Left ventricle myocardium superior (tissue), 1 donor: ENCODE data around the gene LMX1B. TPM values are rescaled to one million over a fixed set of nuclear protein-coding genes. Genes with fewer than 3 reads are reported as not detected.
A peak's percentile ranks its signal among the peaks of the same experiment; 100 is the strongest.
"Not testable (repeated sequence)": the region's sequence is repeated elsewhere in the genome, so short reads cannot be mapped to it uniquely, and the experiment has no call there.

Experiments
- ATAC-seq: fragments of 200-7000 bp; cut with Tn5 transposase; one replicate; pipeline ENCODE4 v1.9.1; 2020; ENCODE audit warnings: mild to moderate bottlenecking, moderate library complexity
- DNase-seq: peaks from one replicate; pipeline ENCODE4 v3.0.0-alpha.2; 2020
- intact Hi-C: fragments of 100-400 bp; cut with micrococcal nuclease; formaldehyde crosslinking; loops from one replicate; pipeline ENCODE4 v1.11.0; 2022
- long read RNA-seq: library from polyadenylated mRNA; unstranded; transcript quantifications from one replicate; pipeline ENCODE4 v2.0.0, GENCODE V29; 2021
- total RNA-seq: library from RNA; stranded (reverse); fragmentation: NEBNext Ultra II Directional; extraction: Animal tissue kit (Norgen Biotek cat#: 25700); gene quantifications from one replicate; pipeline ENCODE4 v1.2.1, GENCODE V29; 2021
- donor health status: DM: no; HTN: yes; CAD: no; lungs with severe emphysema.

LMX1B gene
- 0.74 TPM for total RNA-seq
- long read RNA-seq, partial matches to known transcripts: 0 of 2 reads
- long read RNA-seq, other reads (novel, unspliced or antisense): 2 of 2 reads

- no peak for ATAC-seq
- peak; percentile 81 for DNase-seq
- intact Hi-C loops: loop anchor here (5.0 kb wide), 1 partner anchor 79 kb away; no protein-coding TSS in a partner anchor
Observed at GRCh38 chr9:126613651-126614050, at the start of gene LMX1B. Gene LMX1B, plus strand, starts transcription at chr9:126613928. Its CDS starts 522 bp downstream, at chr9:126614450.

- no peak for ATAC-seq
- intact Hi-C loops: no loop called here
- DNase-seq: no peak
Observed at GRCh38 chr9:126564128-126564527, 49.6 kb upstream of the LMX1B start.

- ATAC-seq (no peak), DNase-seq (no peak)
- intact Hi-C loops: no loop called here
Observed at GRCh38 chr9:126564716-126565115, 49.0 kb upstream of the LMX1B start.

GRCh38 chr9:126565336-126566128 is 48.2 kb upstream of the LMX1B start:
- no peak for ATAC-seq
- no peak for DNase-seq
- intact Hi-C loops: no loop called here

GRCh38 chr9:126569036-126569435 is 44.7 kb upstream of the LMX1B start:
- ATAC-seq (no peak), DNase-seq (no peak)
- intact Hi-C loops: no loop called here

DNA sequence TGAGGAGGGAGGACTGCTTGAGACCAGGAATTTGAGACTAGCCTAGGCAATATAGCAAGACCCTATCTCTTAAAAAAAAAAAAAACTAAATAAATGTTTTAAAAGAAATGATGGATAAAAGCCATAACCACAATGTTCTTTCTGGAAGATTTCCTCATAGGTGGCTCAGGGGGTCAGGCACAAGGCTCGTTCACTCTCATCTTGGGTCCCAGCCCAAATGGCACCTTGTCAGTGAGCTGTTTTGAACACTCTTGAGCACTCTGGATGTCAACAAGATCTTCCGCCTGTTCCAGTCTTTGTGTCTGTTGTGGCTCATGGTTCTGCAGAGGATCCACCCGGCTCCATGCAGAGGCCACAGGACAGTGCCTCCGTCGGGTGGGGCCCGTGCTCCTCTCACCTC is 35.7 kb upstream of the LMX1B start:
- intact Hi-C loops: no loop called here
- DNase-seq (no peak), ATAC-seq (no peak)

GRCh38 chr9:126580319-126580718 is 33.4 kb upstream of the LMX1B start:
- intact Hi-C loops, ATAC-seq, DNase-seq: not testable (repeated sequence)

DNA sequence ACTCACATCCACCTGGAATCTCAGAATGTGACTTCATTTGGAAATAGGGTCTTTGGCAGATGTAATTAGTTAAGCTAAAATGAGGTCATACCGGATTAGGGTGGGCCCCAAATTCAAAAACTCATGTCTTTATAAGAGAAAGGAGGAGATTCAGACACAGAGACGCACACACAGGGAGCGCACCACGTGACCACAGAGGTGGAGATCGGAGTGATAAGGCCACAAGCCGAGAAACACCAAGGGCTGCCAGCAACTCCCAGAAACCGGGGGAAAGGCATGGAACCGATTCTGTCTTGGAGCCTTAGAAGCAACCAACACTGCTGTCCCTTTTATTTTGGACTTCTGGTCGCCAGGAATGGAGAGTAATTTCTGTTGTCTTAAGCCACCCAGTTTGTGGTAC is 31.8 kb upstream of the LMX1B start:
- no peak for ATAC-seq
- DNase-seq: no peak
- intact Hi-C loops: no loop called here

DNA sequence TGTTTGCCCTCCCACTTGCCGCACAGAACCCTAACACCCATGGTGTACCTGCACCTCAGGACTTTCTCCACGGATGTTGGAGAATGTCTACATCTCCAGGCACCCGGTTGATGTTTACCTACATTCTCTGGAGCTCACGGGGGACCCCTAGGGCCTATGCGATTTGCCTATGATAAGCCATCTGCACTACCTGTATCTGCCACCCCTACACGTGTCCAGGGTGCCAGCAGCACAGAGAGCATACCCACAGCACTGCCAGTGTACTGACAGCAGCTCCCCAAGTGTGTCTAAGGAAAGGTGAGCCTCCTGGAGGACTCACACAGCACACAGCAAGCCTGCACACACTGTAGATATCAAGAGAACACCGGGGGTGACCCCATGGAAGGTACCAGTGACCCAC is 31.3 kb upstream of the LMX1B start:
- ATAC-seq (no peak), DNase-seq (no peak)
- intact Hi-C loops: no loop called here

DNA sequence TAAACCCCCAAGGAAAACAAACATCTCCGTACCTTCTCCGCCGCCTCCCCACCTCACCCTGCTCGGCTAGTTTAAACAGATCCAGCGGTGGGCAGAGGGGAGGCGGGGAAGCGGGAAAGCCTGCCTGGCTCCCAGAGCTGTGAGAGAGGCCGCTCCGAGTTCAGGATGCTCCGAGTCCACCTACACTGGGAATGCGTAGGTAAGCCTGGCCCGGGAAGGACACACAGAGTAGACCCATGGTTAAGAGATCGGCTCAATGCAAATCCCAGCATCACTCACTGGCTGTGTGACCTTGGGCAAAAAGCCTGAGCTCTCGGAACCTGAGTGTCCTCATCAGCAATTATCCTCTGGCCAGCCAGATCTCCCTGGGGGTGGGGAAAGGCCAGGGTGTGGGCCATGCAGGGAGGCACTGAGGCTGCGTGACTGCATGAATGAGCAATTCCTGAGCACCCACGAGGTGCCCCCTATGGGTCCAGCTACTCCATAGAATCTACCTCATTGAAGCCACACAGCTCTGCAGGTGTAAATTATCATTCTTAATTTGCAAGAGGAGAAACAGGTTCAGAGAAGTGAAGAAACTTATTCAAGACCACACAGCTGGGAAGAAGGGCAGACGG is 30.5 kb upstream of the LMX1B start:
- no peak for ATAC-seq
- intact Hi-C loops: no loop called here
- no peak for DNase-seq

DNA sequence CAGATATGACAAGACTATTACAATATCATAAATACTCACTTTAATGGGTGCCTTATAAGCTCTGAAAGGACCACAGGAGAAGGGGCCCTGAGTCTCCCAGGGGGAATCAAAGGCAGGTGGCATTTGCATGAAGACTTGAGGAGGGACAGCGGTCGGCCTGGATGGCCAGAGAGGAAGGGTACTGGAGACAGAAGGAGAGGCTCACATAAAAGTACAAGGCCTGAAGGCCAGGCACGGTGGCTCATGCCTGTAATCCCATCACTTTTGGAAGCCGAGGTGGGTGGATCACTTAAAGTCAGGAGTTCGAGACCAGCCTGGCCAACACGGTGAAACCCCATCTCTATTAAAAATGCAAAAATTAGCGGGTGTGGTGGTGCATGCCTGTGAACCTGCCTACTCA is 29.1 kb upstream of the LMX1B start:
- no peak for DNase-seq
- intact Hi-C loops: no loop called here
- ATAC-seq: no peak

DNA sequence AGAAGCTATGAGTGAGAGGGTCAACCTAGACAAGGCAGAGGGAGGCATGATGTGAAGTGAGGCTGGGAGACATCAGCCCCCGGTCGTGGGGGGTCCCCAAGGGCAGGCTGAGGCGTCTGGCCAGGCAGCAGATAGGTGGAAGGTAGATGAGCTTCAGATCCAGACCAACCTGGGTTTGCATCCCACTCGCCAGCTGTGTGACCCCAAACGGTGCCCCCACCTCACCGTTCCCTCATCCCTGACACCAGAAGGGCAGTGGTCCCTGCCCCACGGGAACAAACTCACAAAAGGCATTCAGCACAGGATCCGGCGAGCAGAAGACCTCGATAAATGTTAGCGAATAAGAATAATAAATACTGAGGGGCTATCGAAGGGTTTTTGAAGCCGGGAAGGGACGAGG is 27.5 kb upstream of the LMX1B start:
- no peak for DNase-seq
- ATAC-seq: no peak
- intact Hi-C loops: no loop called here

DNA sequence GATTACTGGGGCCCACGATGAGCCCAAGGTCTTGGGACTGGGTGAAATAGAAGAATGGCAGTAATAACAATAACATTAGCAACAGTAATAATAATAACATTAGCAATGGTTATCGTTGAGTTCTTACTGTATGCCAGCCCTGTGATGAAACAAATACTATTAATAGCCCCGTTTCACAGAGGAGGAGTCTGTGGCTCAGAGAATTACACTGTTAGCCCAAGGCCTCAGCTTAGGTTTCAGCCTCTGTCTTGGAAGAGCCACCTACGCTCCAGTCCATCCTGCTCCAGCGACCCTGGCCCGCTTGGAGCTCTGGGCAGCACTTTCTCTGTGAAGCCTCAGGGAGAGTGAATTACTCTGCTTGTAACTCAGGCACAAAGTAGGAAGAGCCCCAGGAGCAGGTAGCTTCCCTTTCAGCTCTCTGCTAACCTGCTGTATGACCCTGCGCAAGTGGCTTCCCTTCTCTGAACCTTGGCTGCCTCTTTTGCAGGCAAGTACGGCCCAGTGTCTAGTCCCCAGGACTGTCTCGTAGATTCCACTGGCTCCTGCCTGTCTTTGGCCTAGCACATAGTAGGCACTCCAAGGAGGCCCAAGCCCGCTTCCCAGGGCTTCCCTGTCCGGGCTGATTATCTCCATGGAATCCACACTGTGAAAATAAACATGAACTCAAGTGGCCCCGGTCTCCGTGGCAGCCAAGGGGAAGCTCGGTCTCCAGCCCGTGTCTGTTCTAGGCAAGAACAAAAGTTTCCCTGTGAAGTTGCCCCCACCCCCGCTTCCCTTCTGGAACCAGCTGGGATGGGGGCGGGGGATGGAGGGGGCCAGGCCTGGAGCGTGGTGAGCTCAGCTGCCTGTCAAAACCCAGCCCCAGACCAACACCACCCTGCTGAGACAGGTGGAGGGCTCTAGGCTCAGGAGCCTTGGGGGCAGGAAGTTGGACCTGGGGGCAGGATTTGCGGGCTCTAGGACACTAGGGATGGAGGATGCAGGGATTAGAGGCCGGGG is 26.2 kb upstream of the LMX1B start:
- DNase-seq (peak; percentile 88), ATAC-seq (peak; percentile 91)
- intact Hi-C loops: no loop called here

- DNase-seq (no peak), ATAC-seq (peak; percentile 12)
- intact Hi-C loops: no loop called here
Observed at GRCh38 chr9:126588491-126589168, 25.1 kb upstream of the LMX1B start.

DNA sequence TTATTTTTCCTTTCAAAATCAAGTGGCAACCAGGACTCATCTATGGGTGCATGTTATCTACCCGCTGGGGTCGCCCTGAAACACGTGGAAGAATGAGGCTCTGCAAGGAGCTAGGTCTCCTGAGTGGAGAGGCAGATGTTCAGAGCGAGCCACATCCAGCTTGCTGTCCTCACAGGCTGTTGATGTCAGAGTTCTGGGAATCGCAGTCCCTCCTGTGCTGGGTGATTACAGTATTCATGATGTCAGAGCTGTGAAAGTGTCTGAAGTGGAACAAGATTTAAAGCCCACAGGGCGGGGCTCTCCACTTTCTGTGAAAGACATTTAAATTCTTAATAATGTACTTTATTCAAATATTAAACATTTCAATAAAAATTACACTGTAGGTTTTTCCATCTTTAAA is 24.4 kb upstream of the LMX1B start:
- ATAC-seq (peak; percentile 61), DNase-seq (peak; percentile 54)
- intact Hi-C loops: no loop called here

GRCh38 chr9:126591083-126591482 is 22.6 kb upstream of the LMX1B start:
- intact Hi-C loops: no loop called here
- DNase-seq (no peak), ATAC-seq (no peak)

DNA sequence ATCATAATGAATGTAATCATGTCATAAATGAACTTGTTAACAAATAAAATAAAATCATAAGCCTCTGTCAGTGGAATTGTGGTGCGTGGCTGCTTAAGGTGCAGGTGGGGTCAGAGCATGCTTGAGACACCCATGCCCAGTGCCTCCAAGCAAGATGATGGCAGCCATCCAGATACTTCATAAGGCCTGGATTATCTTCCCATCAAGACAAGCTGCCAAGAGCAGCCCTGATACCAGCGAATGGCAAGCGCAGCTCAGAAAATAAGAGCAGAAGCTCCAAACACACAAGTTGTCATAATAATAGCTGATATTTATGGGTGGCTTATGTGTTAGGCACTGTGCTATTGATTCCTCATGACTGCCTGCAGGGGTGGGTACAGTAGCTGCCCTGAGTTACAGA is 21.8 kb upstream of the LMX1B start:
- ATAC-seq (no peak), DNase-seq (no peak)
- intact Hi-C loops: no loop called here

DNA sequence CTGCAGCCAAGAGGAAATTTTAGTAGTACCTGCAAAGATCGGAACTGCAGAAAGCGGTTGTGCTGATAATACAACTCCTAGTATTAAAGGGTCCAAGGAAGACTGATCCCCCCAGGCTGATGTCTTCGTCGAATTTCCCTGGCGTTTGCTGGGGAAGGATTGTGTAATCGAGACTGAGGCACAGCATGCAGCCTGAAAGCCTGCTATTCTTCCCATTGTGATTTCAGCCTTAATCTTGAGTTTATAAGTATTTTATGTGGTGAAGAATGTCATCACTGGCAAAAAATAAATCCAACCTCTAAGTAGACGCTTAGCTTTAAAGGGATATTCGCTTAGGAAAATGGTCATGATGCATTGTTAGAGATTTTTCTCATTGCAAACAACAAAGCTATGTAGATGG is 21.3 kb upstream of the LMX1B start:
- DNase-seq: no peak
- ATAC-seq: no peak
- intact Hi-C loops: no loop called here

DNA sequence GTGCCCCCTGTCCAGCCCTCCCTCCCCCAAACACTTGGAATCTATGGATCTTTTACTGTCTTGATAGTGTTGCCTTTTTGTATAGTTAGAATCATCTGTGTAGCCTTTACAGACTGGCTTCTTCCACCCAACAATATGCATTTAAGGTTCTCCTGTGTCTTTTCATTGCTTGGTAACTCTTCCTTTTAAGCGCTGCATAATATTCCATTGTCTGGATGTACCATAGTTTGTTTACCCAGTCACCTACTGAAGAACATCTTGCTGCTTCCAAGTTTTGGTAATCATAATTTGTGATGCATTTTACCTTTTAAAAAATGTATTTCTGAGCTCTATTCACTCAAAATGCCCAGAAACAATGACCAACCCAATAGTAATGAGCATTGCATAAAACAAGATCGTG is 17.7 kb upstream of the LMX1B start:
- DNase-seq (no peak), ATAC-seq (no peak)
- intact Hi-C loops: no loop called here
